Liver (tissue), 9 donors: ENCODE data around the gene ACADSB. TPM values are rescaled to one million over a fixed set of nuclear protein-coding genes. Genes with fewer than 3 reads are reported as not detected.

Experiments used
- DNase-seq: peaks from one replicate; pipeline ENCODE4 v3.0.0-alpha.2; 2017; ENCODE audit warnings: low spot score
- H3K27ac ChIP-seq, 2 donors: one replicate each; pipeline ENCODE4 v1.7.0; 2013; ENCODE audit warnings: inconsistent platforms in 2 of 2, low read length in 2 of 2, control low read depth in 1 of 2, low read depth in 1 of 2, mild to moderate bottlenecking in 1 of 2
- H3K27me3 ChIP-seq, 4 donors: one replicate each; pipeline versions ENCODE4 v1.6.1 to v1.7.0; 2013; ENCODE audit warnings: low read length in 3 of 4, inconsistent platforms in 1 of 4, mild to moderate bottlenecking in 1 of 4, moderate library complexity in 1 of 4; ENCODE audit not compliant: control insufficient read depth in 4 of 4, insufficient read depth in 4 of 4
- H3K36me3 ChIP-seq, 4 donors: one replicate each; pipeline versions ENCODE4 v1.6.1 to v1.7.0; 2013; ENCODE audit warnings: low read length in 3 of 4, mild to moderate bottlenecking in 3 of 4, low read depth in 1 of 4, moderate library complexity in 1 of 4; ENCODE audit not compliant: control insufficient read depth in 4 of 4, insufficient read depth in 3 of 4
- H3K4me1 ChIP-seq, 4 donors: one replicate each; pipeline versions ENCODE4 v1.6.1 to v1.7.0; 2013; ENCODE audit warnings: low read length in 3 of 4, mild to moderate bottlenecking in 3 of 4, moderate library complexity in 1 of 4; ENCODE audit not compliant: control insufficient read depth in 4 of 4, insufficient read depth in 4 of 4
- H3K4me3 ChIP-seq, 3 donors: one replicate each; pipeline versions ENCODE4 v1.6.1 to v1.7.0; 2013; ENCODE audit warnings: low read length in 3 of 3, control low read depth in 1 of 3, low read depth in 1 of 3, mild to moderate bottlenecking in 1 of 3
- H3K9ac ChIP-seq, 2 donors: one replicate each; pipeline ENCODE4 v1.7.0; 2013; ENCODE audit warnings: low read length in 2 of 2, mild to moderate bottlenecking in 2 of 2, moderate library complexity in 2 of 2, control low read depth in 1 of 2, low read depth in 1 of 2
- H3K9me3 ChIP-seq, 4 donors: one replicate each; pipeline versions ENCODE4 v1.6.1 to v1.7.0; 2013; ENCODE audit warnings: low read length in 3 of 4; ENCODE audit not compliant: control insufficient read depth in 4 of 4
- EGR1 ChIP-seq, 2 donors: IDR thresholded peaks; 2 replicates each; pipeline ENCODE4 v1.6.1; 2016 to 2018; ENCODE audit warnings: antibody characterized with exemption in 2 of 2, low read depth in 2 of 2
- GABPA ChIP-seq, 2 donors: IDR thresholded peaks in 1 of 2; conservative IDR thresholded peaks in 1 of 2; 2 replicates each; pipeline ENCODE4 v1.6.1; 2016; ENCODE audit warnings: antibody characterized with exemption in 2 of 2, mild to moderate bottlenecking in 1 of 2, moderate library complexity in 1 of 2
- HNF4A ChIP-seq, 2 donors: conservative IDR thresholded peaks; 2 replicates each; pipeline ENCODE4 v1.6.1; 2016; ENCODE audit warnings: antibody characterized with exemption in 2 of 2, mild to moderate bottlenecking in 2 of 2
- HNF4G ChIP-seq: IDR thresholded peaks from 2 replicates; pipeline ENCODE4 v1.6.1; 2016; ENCODE audit warnings: antibody characterized with exemption
- JUND ChIP-seq, 2 donors: IDR thresholded peaks; 2 replicates each; pipeline ENCODE4 v1.6.1; 2016; ENCODE audit warnings: antibody characterized with exemption in 2 of 2
- MAX ChIP-seq: IDR thresholded peaks from 2 replicates; pipeline ENCODE4 v1.6.1; 2016; ENCODE audit warnings: antibody characterized with exemption
- NR2F2 ChIP-seq: IDR thresholded peaks from 2 replicates; pipeline ENCODE4 v1.6.1; 2016; ENCODE audit warnings: antibody characterized with exemption
- RAD21 ChIP-seq, 2 donors: IDR thresholded peaks; 2 replicates each; pipeline ENCODE4 v1.6.1; 2016; ENCODE audit warnings: antibody characterized with exemption in 2 of 2, mild to moderate bottlenecking in 2 of 2
- REST ChIP-seq: IDR thresholded peaks from 2 replicates; pipeline ENCODE4 v1.6.1; 2016; ENCODE audit warnings: antibody characterized with exemption, mild to moderate bottlenecking
- SP1 ChIP-seq: IDR thresholded peaks from 2 replicates; pipeline ENCODE4 v1.6.1; 2018; ENCODE audit warnings: antibody characterized with exemption, mild to moderate bottlenecking
- TAF1 ChIP-seq: conservative IDR thresholded peaks from 2 replicates; pipeline ENCODE4 v1.6.1; 2016; ENCODE audit warnings: antibody characterized with exemption, mild to moderate bottlenecking
- YY1 ChIP-seq: IDR thresholded peaks from 2 replicates; pipeline ENCODE4 v1.6.1; 2016; ENCODE audit warnings: antibody characterized with exemption, mild to moderate bottlenecking
- ZBTB33 ChIP-seq: IDR thresholded peaks from 2 replicates; pipeline ENCODE4 v1.6.1; 2016; ENCODE audit warnings: antibody characterized with exemption
- WGBS: extraction: QIAGEN DNeasy Blood & Tissue Kit; methylation state at CpG from one replicate; pipeline ENCODE4 v1.1.7; 2013; 5-methylcytosine and 5-hydroxymethylcytosine counted together
- polyA plus RNA-seq, 2 donors: library from polyadenylated mRNA; stranded (reverse) in 1 of 2; unstranded in 1 of 2; fragments of 200-250 nt in 1 of 2; fragments of >200 nt in 1 of 2; fragmentation: Nextera tagmentation in 1 of 2; extraction: Ambion mirVana in 1 of 2; gene quantifications; one replicate each; pipeline versions ENCODE4 v1.2.1 to v1.2.3, GENCODE V29; 2013 to 2015
- total RNA-seq, 2 donors: library from RNA; depleted of rRNA; stranded (reverse); fragments of >200 nt; gene quantifications; one replicate each; pipeline ENCODE4 v1.2.3, GENCODE V29; 2014
- TF ChIP-seq, protein P1 (sequence below): fragments of 150-350 bp; IDR thresholded peaks from 2 replicates; pipeline ENCODE4 v1.5.1; 2017; ENCODE audit warnings: improper control_type of control experiment, low read depth, low read length; ENCODE audit not compliant: missing input control
- donor health status: healthy.
- donor health status: healthy.
- donor health status: healthy.
- donor health status: healthy.
- donor health status: healthy.

The ACADSB gene
- total and polyA plus RNA-seq, 4 donors: 97.9 to 164 (median 110) TPM

GRCh38 chr10:122998360-122998917, 10.4 kb upstream of the ACADSB start:
- TF ChIP-seq HNF4A (conservative IDR thresholded peaks at IDR 0.05): peak in 1 of 2 donors; percentile 11
- no peak for TF ChIP-seq MAX
- Histone ChIP-seq H3K27me3 (no peaks in the 10 kb centered on the region), H3K9me3 (no peaks in the 10 kb centered on the region), H3K4me1 (peaks cover 6 to 26% (median 20%) of the 10 kb centered on the region in 4 donors), H3K9ac (no peak overlapping the region), H3K4me3 (no peak overlapping the region), H3K36me3 (peaks cover 4 to 27% (median 22%) of the 10 kb centered on the region in 4 donors), H3K27ac (no peak overlapping the region)
- 58% methylated on average over 6 of the region's 6 CpGs for WGBS
- no peak for DNase-seq

DNA sequence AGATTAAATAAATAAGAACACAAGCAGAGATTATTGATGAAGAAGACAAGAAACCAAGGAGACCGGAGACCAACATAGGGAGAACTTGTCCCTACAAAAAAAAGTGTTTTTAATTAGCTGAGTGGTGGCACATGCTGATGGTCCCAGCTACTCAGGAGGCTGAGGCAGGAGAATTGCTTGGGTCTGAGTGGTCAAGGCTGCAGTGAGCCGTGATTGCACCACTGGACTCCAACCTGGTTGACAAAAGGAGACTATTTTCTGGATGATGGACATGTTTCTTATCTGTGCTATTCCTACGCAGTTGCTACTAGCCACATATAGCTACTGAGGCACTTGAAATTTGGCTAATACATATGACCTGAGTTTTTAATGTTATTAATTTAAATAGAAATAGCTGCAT, 9.9 kb upstream of the ACADSB start:
- no peak overlapping the region for H3K9ac ChIP-seq
- no peak overlapping the region for H3K4me3 ChIP-seq
- no peaks in the 10 kb centered on the region for H3K27me3 ChIP-seq
- WGBS: 67% methylated on average over 3 of the region's 3 CpGs
- H3K36me3 ChIP-seq: peaks cover 1 to 23% (median 19%) of the 10 kb centered on the region in 4 donors
- H3K4me1 ChIP-seq: peaks cover 6 to 26% (median 20%) of the 10 kb centered on the region in 4 donors
- peak overlapping the region in 1 of 2 donors; percentile 16 for H3K27ac ChIP-seq
- no peaks in the 10 kb centered on the region for H3K9me3 ChIP-seq
- TF ChIP-seq YY1: no peak
- DNase-seq: no peak

- no peak for DNase-seq
- Histone ChIP-seq H3K36me3 (peaks cover 1 to 19% (median 15%) of the 10 kb centered on the region in 4 donors), H3K4me1 (peaks cover 6 to 26% (median 20%) of the 10 kb centered on the region in 4 donors), H3K27ac (no peak overlapping the region), H3K9ac (no peak overlapping the region), H3K9me3 (no peaks in the 10 kb centered on the region), H3K27me3 (no peaks in the 10 kb centered on the region), H3K4me3 (no peak overlapping the region)
- peak; percentile 22 for TF ChIP-seq SP1
- TF ChIP-seq JUND (IDR thresholded peaks at IDR 0.05): no peak
- no peak for TF ChIP-seq NR2F2
- no peak for TF ChIP-seq REST
- no peak for TF ChIP-seq MAX
- no peak for TF ChIP-seq GABPA (IDR thresholded peaks at IDR 0.05 in 1 of 2, conservative IDR thresholded peaks at IDR 0.05 in 1 of 2)
- TF ChIP-seq RAD21 (IDR thresholded peaks at IDR 0.05): no peak
- TF ChIP-seq ZBTB33: no peak
- no peak for TF ChIP-seq HNF4G
- TF ChIP-seq YY1: no peak
- TF ChIP-seq EGR1 (IDR thresholded peaks at IDR 0.05; ENCODE audit: low read depth in 2 of 2): no peak
- TF ChIP-seq HNF4A (conservative IDR thresholded peaks at IDR 0.05): peak; percentile 17 to 36
- TF ChIP-seq, protein P1, sequence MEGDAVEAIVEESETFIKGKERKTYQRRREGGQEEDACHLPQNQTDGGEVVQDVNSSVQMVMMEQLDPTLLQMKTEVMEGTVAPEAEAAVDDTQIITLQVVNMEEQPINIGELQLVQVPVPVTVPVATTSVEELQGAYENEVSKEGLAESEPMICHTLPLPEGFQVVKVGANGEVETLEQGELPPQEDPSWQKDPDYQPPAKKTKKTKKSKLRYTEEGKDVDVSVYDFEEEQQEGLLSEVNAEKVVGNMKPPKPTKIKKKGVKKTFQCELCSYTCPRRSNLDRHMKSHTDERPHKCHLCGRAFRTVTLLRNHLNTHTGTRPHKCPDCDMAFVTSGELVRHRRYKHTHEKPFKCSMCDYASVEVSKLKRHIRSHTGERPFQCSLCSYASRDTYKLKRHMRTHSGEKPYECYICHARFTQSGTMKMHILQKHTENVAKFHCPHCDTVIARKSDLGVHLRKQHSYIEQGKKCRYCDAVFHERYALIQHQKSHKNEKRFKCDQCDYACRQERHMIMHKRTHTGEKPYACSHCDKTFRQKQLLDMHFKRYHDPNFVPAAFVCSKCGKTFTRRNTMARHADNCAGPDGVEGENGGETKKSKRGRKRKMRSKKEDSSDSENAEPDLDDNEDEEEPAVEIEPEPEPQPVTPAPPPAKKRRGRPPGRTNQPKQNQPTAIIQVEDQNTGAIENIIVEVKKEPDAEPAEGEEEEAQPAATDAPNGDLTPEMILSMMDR: no peak
- TF ChIP-seq TAF1: no peak
- 39% methylated on average over 3 of the region's 3 CpGs for WGBS
Observed at GRCh38 chr10:122999347-122999746, 9.5 kb upstream of the ACADSB start.
